K562 (cell line): ENCODE measurements around the gene CUL9. TPM values are rescaled to one million over a fixed set of nuclear protein-coding genes. Genes with fewer than 3 reads are reported as not detected.

Experiments
- COPS2 ChIP-seq: fragments of 450-650 bp; conservative IDR thresholded peaks from 2 replicates; pipeline ENCODE4 v1.6.1; 2016; ENCODE audit warnings: mild to moderate bottlenecking, moderate library complexity
- GTF2E2 ChIP-seq: fragments of 200-800 bp; sonication (Bioruptor generic); IDR thresholded peaks from 2 replicates; pipeline ENCODE4 v1.6.1; 2016; ENCODE audit warnings: missing genetic modification characterization, missing compliant biosample characterization
- HNRNPK ChIP-seq: fragments of 200-400 bp; formaldehyde crosslinking; IDR thresholded peaks from one replicate; pipeline ENCODE4 v1.6.1; 2018; ENCODE audit warnings: mild to moderate bottlenecking, low read depth, low read length; ENCODE audit not compliant: poor library complexity, severe bottlenecking
- ZBTB17 ChIP-seq: fragments of 450-650 bp; formaldehyde crosslinking; IDR thresholded peaks from 2 replicates; pipeline ENCODE4 v1.4.0; 2020; ENCODE audit warnings: mild to moderate bottlenecking
- polyA plus RNA-seq, 8 experiments: library from polyadenylated mRNA; depleted of rRNA in 4 of 8; stranded (reverse) in 5 of 8; unstranded in 3 of 8; fragments of >200 nt; fragmentation: Nextera tagmentation in 2 of 8; fragmentation: Illumina TruSeq in 1 of 8; extraction: Ambion mirVana in 2 of 8; extraction: Trizol in 1 of 8; gene quantifications; 2 replicates each; pipeline versions ENCODE4 v1.2.1 to v1.2.3, GENCODE V29; 2011 to 2014; ENCODE audit warnings: inconsistent platforms in 1 of 8, missing spikeins in 1 of 8
- total RNA-seq, 7 experiments: library from RNA; depleted of rRNA in 6 of 7; stranded (reverse); fragments of >200 nt in 6 of 7; fragmentation: Illumina TruSeq in 2 of 7; extraction: Trizol in 2 of 7; gene quantifications; 2 replicates each; pipeline versions ENCODE4 v1.2.1 to v1.2.3, GENCODE V29; 2011 to 2021; ENCODE audit warnings: low replicate concordance in 1 of 7
- TF ChIP-seq, protein P1 (sequence below): sonication (generic); formaldehyde crosslinking; IDR thresholded peaks from 2 replicates; pipeline ENCODE4 v1.8.0; 2023; ENCODE audit warnings: mild to moderate bottlenecking, missing genetic modification reagents
- TF ChIP-seq, protein P2 (sequence below): fragments of 250-450 bp; sonication (Bioruptor Pico); IDR thresholded peaks from 2 replicates; pipeline ENCODE4 v1.5.0; 2021
- TF ChIP-seq, protein P3 (sequence below), 2 experiments: IDR thresholded peaks; 2 replicates each; pipeline ENCODE4 v1.6.1; 2012; ENCODE audit warnings: improper control_type of control experiment in 2 of 2, low read depth in 2 of 2, low read length in 2 of 2, borderline replicate concordance in 1 of 2
- TF ChIP-seq, protein P4 (sequence below): fragments of 150-350 bp; conservative IDR thresholded peaks from 2 replicates; pipeline ENCODE4 v1.6.1; 2014; ENCODE audit warnings: low read length
- TF ChIP-seq, protein P5 (sequence below): fragments of 450-650 bp; formaldehyde crosslinking; IDR thresholded peaks from 2 replicates; pipeline ENCODE4 v1.4.0; 2020; ENCODE audit warnings: mild to moderate bottlenecking, moderate library complexity

The CUL9 gene
- total and polyA plus RNA-seq, 9 of the 15 experiments (the other 6 are each of a cell fraction or from before 2014, with no cell fraction given): 0.50 to 20.7 (median 6.6) TPM

DNA sequence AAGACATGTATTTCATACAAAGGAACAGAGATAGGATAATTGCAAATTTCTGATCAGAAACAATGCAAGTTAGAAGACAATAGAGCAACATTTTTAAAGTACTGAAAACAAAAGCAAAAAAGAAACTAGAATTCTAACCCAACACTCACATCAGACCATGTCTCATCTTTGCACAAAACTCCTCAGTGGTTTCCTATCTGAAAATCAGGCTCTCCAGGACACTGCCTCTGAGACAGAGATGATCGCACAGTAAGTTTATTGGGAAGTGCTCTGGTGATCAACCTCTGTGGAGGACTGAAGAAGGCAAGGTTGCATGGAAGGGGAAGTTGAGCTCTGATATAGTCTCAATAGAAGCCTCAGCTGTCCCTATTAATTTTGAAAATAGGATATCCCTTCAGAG is 59.0 kb downstream of the CUL9 start (continued):
- TF ChIP-seq, protein P1, sequence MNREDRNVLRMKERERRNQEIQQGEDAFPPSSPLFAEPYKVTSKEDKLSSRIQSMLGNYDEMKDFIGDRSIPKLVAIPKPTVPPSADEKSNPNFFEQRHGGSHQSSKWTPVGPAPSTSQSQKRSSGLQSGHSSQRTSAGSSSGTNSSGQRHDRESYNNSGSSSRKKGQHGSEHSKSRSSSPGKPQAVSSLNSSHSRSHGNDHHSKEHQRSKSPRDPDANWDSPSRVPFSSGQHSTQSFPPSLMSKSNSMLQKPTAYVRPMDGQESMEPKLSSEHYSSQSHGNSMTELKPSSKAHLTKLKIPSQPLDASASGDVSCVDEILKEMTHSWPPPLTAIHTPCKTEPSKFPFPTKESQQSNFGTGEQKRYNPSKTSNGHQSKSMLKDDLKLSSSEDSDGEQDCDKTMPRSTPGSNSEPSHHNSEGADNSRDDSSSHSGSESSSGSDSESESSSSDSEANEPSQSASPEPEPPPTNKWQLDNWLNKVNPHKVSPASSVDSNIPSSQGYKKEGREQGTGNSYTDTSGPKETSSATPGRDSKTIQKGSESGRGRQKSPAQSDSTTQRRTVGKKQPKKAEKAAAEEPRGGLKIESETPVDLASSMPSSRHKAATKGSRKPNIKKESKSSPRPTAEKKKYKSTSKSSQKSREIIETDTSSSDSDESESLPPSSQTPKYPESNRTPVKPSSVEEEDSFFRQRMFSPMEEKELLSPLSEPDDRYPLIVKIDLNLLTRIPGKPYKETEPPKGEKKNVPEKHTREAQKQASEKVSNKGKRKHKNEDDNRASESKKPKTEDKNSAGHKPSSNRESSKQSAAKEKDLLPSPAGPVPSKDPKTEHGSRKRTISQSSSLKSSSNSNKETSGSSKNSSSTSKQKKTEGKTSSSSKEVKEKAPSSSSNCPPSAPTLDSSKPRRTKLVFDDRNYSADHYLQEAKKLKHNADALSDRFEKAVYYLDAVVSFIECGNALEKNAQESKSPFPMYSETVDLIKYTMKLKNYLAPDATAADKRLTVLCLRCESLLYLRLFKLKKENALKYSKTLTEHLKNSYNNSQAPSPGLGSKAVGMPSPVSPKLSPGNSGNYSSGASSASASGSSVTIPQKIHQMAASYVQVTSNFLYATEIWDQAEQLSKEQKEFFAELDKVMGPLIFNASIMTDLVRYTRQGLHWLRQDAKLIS (CRISPR knock-in tag): no peak
- TF ChIP-seq, protein P2, sequence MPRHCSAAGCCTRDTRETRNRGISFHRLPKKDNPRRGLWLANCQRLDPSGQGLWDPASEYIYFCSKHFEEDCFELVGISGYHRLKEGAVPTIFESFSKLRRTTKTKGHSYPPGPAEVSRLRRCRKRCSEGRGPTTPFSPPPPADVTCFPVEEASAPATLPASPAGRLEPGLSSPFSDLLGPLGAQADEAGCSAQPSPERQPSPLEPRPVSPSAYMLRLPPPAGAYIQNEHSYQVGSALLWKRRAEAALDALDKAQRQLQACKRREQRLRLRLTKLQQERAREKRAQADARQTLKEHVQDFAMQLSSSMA: no peak
- TF ChIP-seq ZBTB17 (CRISPR knock-in tag) (no peak), GTF2E2 (no peak), HNRNPK (no peak), COPS2 (no peak)
- TF ChIP-seq, protein P3, sequence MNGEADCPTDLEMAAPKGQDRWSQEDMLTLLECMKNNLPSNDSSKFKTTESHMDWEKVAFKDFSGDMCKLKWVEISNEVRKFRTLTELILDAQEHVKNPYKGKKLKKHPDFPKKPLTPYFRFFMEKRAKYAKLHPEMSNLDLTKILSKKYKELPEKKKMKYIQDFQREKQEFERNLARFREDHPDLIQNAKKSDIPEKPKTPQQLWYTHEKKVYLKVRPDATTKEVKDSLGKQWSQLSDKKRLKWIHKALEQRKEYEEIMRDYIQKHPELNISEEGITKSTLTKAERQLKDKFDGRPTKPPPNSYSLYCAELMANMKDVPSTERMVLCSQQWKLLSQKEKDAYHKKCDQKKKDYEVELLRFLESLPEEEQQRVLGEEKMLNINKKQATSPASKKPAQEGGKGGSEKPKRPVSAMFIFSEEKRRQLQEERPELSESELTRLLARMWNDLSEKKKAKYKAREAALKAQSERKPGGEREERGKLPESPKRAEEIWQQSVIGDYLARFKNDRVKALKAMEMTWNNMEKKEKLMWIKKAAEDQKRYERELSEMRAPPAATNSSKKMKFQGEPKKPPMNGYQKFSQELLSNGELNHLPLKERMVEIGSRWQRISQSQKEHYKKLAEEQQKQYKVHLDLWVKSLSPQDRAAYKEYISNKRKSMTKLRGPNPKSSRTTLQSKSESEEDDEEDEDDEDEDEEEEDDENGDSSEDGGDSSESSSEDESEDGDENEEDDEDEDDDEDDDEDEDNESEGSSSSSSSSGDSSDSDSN (IDR thresholded peaks at IDR 0.05; ENCODE audit: borderline replicate concordance in 1 of 2, low read depth in 2 of 2, low read length in 2 of 2): no peak
- TF ChIP-seq, protein P4, sequence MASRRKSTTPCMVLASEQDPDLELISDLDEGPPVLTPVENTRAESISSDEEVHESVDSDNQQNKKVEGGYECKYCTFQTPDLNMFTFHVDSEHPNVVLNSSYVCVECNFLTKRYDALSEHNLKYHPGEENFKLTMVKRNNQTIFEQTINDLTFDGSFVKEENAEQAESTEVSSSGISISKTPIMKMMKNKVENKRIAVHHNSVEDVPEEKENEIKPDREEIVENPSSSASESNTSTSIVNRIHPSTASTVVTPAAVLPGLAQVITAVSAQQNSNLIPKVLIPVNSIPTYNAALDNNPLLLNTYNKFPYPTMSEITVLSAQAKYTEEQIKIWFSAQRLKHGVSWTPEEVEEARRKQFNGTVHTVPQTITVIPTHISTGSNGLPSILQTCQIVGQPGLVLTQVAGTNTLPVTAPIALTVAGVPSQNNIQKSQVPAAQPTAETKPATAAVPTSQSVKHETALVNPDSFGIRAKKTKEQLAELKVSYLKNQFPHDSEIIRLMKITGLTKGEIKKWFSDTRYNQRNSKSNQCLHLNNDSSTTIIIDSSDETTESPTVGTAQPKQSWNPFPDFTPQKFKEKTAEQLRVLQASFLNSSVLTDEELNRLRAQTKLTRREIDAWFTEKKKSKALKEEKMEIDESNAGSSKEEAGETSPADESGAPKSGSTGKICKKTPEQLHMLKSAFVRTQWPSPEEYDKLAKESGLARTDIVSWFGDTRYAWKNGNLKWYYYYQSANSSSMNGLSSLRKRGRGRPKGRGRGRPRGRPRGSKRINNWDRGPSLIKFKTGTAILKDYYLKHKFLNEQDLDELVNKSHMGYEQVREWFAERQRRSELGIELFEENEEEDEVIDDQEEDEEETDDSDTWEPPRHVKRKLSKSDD: no peak
- TF ChIP-seq, protein P5, sequence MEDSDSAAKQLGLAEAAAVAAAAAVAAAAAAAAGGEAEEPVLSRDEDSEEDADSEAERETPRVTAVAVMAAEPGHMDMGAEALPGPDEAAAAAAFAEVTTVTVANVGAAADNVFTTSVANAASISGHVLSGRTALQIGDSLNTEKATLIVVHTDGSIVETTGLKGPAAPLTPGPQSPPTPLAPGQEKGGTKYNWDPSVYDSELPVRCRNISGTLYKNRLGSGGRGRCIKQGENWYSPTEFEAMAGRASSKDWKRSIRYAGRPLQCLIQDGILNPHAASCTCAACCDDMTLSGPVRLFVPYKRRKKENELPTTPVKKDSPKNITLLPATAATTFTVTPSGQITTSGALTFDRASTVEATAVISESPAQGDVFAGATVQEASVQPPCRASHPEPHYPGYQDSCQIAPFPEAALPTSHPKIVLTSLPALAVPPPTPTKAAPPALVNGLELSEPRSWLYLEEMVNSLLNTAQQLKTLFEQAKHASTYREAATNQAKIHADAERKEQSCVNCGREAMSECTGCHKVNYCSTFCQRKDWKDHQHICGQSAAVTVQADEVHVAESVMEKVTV: no peak
